Endodermal cell (in vitro differentiated cells): ENCODE results near the gene SLC1A7. TPM values are rescaled to one million over a fixed set of nuclear protein-coding genes. Genes with fewer than 3 reads are reported as not detected.
A peak's percentile ranks its signal among the peaks of the same experiment; 100 is the strongest.

Source experiments
- DNase-seq: peaks from one replicate; pipeline ENCODE4 v3.0.0-alpha.2; 2017
- H3K27ac ChIP-seq: 2 replicates; pipeline ENCODE4 v1.5.1; 2013; ENCODE audit warnings: mild to moderate bottlenecking, low read depth, low read length, moderate library complexity
- H3K27me3 ChIP-seq: 2 replicates; pipeline ENCODE4 v1.6.1; 2013; ENCODE audit warnings: mild to moderate bottlenecking, low read length, moderate library complexity; ENCODE audit not compliant: insufficient read depth, control insufficient read depth, poor library complexity, severe bottlenecking
- H3K36me3 ChIP-seq: 2 replicates; pipeline ENCODE4 v1.7.0; 2013; ENCODE audit warnings: mild to moderate bottlenecking, low read length, moderate library complexity; ENCODE audit not compliant: control insufficient read depth, insufficient read depth
- H3K4me1 ChIP-seq: one replicate; pipeline ENCODE4 v1.7.0; 2013; ENCODE audit warnings: low read length; ENCODE audit not compliant: control insufficient read depth, insufficient read depth
- H3K4me3 ChIP-seq: 2 replicates; pipeline ENCODE4 v1.5.1; 2013; ENCODE audit warnings: mild to moderate bottlenecking, low read length, moderate library complexity
- H3K9ac ChIP-seq: 2 replicates; pipeline ENCODE4 v1.6.1; 2013; ENCODE audit warnings: mild to moderate bottlenecking, low read length, moderate library complexity; ENCODE audit not compliant: poor library complexity, severe bottlenecking; ENCODE audit errors: extremely low read depth
- H3K9me3 ChIP-seq: 2 replicates; pipeline ENCODE4 v1.6.1; 2013; ENCODE audit warnings: mild to moderate bottlenecking, low read length, moderate library complexity; ENCODE audit not compliant: control insufficient read depth
- H3K27ac Mint-ChIP-seq: 2 replicates; pipeline ENCODE4 v1.8.0; 2020; ENCODE audit warnings: mixed read lengths
- H3K27me3 Mint-ChIP-seq: 2 replicates; pipeline ENCODE4 v1.8.0; 2021; ENCODE audit warnings: mild to moderate bottlenecking, mixed read lengths; ENCODE audit not compliant: insufficient read depth
- H3K36me3 Mint-ChIP-seq: 2 replicates; pipeline ENCODE4 v1.8.0; 2020; ENCODE audit warnings: low read depth, mixed read lengths
- H3K4me1 Mint-ChIP-seq: 2 replicates; pipeline ENCODE4 v1.8.0; 2020; ENCODE audit warnings: mixed read lengths
- H3K4me3 Mint-ChIP-seq: 2 replicates; pipeline ENCODE4 v1.8.0; 2020; ENCODE audit warnings: mild to moderate bottlenecking, moderate library complexity, mixed read lengths
- H3K9me3 Mint-ChIP-seq: 2 replicates; pipeline ENCODE4 v1.8.0; 2020; ENCODE audit warnings: mild to moderate bottlenecking, mixed read lengths
- CTCF ChIP-seq: fragments of 200-600 bp; sonication (generic); conservative IDR thresholded peaks from 2 replicates; pipeline ENCODE4 v1.5.0; 2021; ENCODE audit warnings: antibody characterized with exemption, mild to moderate bottlenecking
- WGBS, 2 experiments: methylation state at CpG; one replicate each; pipeline versions ENCODE4 v1.1.5 to v1.1.7; 2013; ENCODE audit warnings: missing lambda C conversion rate in 2 of 2, mixed read lengths in 1 of 2; ENCODE audit not compliant: insufficient coverage in 1 of 2, insufficient read length in 1 of 2; 5-methylcytosine and 5-hydroxymethylcytosine counted together
- total RNA-seq, 2 donors: library from RNA; stranded (reverse); fragmentation: NEBNext Ultra II Directional in 1 of 2; extraction: Animal tissue kit (Norgen Biotek cat#: 25700) in 1 of 2; gene quantifications; 2 replicates in 1 of 2; 3 replicates in 1 of 2; pipeline ENCODE4 v1.2.1, GENCODE V29; 2021

The SLC1A7 gene
- total RNA-seq, 2 donors from 2014 or later = 1.7 to 2.3 TPM

DNA sequence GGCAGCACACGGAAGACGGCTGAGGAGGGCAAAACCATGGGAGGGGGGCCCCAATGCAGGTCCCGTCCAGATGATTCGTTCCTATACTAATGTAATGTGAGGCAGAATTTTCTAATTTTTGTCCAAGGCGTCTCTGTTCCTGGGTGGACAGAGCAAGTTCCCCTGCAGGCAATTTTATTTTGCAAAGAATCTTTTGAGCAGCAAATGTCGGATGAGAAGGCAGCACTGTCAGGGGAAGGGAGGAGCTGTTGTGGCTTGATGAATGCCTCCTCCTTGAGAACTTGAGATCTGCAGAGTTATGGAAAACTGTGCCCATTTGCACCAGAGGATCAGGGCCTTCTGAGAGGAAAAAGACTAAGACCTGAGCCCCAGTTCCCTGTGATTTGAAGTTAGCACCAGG, 17.3 kb downstream of the SLC1A7 start:
- Histone ChIP-seq H3K9ac (no peak overlapping the region), H3K36me3 (no peaks in the 10 kb centered on the region), H3K27ac (no peak overlapping the region), H3K9me3 (no peaks in the 10 kb centered on the region), H3K27me3 (peaks cover 36% of the 10 kb centered on the region), H3K4me1 (peaks cover 16% of the 10 kb centered on the region), H3K4me3 (no peak overlapping the region)
- TF ChIP-seq CTCF = no peak
- Mint-ChIP-seq H3K27ac (no peak overlapping the region), H3K4me1 (peaks cover 43% of the 10 kb centered on the region), H3K4me3 (no peak overlapping the region), H3K9me3 (no peaks in the 10 kb centered on the region), H3K27me3 (peaks cover 57% of the 10 kb centered on the region), H3K36me3 (no peaks in the 10 kb centered on the region)
- 86 to 92% methylated on average over 6 of the region's 6 CpGs for WGBS, 2 experiments
- DNase-seq = no peak

GRCh38 chr1:53123453-53124140, 18.8 kb downstream of the SLC1A7 start:
- peaks cover 69% of the 10 kb centered on the region for H3K27me3 Mint-ChIP-seq
- Histone ChIP-seq H3K36me3 (no peaks in the 10 kb centered on the region), H3K27ac (no peak overlapping the region), H3K9me3 (no peaks in the 10 kb centered on the region), H3K4me1 (peaks cover 16% of the 10 kb centered on the region), H3K4me3 (no peak overlapping the region), H3K9ac (no peak overlapping the region), H3K27me3 (peaks cover 47% of the 10 kb centered on the region)
- H3K9me3 Mint-ChIP-seq = no peaks in the 10 kb centered on the region
- no peaks in the 10 kb centered on the region for H3K36me3 Mint-ChIP-seq
- no peak for TF ChIP-seq CTCF
- 94 to 97% methylated on average over 10 to 19 of the region's 19 CpGs for WGBS, 2 experiments
- no peak for DNase-seq
- H3K4me3 Mint-ChIP-seq = no peak overlapping the region
- peaks cover 42% of the 10 kb centered on the region for H3K4me1 Mint-ChIP-seq
- no peak overlapping the region for H3K27ac Mint-ChIP-seq

DNA sequence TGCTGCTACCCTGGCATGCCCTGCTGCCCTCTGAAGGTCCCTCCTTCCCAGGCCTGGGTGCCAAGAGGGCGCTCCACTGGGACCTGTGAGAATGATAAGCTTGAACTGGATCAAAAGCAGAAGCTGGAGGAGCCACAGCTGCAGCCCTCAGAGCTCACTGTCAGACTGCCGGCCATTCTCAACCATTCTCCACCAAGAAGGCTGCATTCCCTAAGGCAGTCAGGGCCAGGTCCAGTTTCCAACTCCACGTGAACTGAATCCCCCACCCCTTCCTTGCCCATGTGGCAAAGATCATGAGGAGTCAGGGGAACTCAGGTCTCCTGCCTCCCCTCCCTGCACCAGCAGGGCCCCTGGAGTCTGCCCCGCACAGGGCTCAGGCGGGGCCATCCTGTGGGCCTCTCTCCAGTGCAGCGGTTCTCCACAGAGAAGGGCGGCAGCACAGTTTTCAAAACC, 19.5 kb downstream of the SLC1A7 start:
- H3K9me3 Mint-ChIP-seq = no peaks in the 10 kb centered on the region
- Histone ChIP-seq H3K4me1 (peaks cover 16% of the 10 kb centered on the region), H3K9me3 (no peaks in the 10 kb centered on the region), H3K4me3 (no peak overlapping the region), H3K27ac (no peak overlapping the region), H3K9ac (no peak overlapping the region), H3K27me3 (peaks cover 53% of the 10 kb centered on the region), H3K36me3 (no peaks in the 10 kb centered on the region)
- H3K27me3 Mint-ChIP-seq = peaks cover 75% of the 10 kb centered on the region
- peak; percentile 48 for DNase-seq
- no peak overlapping the region for H3K27ac Mint-ChIP-seq
- no peaks in the 10 kb centered on the region for H3K36me3 Mint-ChIP-seq
- WGBS, 2 experiments = 90 to 100% methylated on average over 2 to 7 of the region's 7 CpGs
- H3K4me3 Mint-ChIP-seq = no peak overlapping the region
- no peak for TF ChIP-seq CTCF
- H3K4me1 Mint-ChIP-seq = peaks cover 46% of the 10 kb centered on the region
